NCI-H510A (cell line): ENCODE results near the gene EEA1.

Experiments
- DNase-seq: peaks from one replicate; lab custom pipeline; 2025; lab: John Stamatoyannopoulos, UW

The EEA1 gene

DNA sequence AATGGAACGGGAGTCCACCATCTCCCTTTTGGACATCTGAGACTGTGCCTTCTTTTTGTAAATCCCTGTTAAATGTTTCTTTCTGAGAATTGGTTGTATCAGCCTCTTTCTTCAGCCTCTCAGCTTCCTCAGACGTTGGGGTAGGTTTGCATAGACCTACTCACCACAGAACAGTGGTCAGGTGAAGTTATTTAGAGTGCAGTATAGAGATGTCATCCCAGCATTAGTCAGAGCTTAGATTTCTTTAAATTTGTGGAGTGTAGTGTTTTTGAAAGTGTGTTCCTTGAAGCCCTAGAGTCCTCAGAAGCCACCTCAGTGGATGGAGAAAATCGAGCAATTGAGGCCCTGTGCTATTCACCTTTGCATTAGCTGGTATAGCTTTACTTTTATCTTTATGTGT is 8.9 kb upstream of the EEA1 start:
- DNase-seq: no peak

DNA sequence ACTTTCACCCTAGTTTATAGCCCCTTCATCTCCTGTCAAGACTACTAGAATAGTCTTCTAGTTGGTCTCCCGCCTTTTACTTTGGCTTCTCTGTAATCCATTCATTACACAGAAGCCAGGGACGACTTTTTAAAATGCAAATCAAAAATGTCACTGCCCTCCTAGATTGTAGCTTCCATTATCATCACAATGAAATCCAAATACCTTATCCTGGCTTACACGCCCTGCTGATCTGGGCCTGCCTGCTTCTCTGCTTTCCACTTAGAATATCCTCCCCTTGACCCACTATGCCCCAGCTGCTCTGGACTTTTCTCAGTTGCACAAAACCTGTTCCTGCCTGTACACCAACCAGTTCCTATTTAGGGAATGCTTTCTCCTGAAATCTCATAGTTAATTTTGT is 4.5 kb upstream of the EEA1 start:
- no peak for DNase-seq

DNA sequence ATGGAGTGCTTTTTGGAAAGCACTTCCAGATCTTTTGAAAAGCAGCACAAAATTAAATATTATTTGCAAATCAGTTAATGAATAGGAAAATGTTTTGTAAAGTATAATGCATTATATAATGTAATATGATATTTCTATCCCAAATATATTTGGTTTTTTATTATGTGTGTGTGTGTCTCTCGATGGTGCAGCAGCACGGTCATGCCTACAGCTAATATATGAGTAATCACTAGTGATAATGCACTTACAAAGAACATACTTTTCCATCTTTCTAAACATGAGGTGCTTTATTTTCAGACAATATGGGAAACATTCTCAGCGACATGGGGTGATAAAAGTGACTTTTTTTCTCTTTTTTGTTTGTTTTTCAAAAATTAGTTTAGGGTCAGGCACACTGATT is 1.3 kb upstream of the EEA1 start:
- DNase-seq: no peak

DNA sequence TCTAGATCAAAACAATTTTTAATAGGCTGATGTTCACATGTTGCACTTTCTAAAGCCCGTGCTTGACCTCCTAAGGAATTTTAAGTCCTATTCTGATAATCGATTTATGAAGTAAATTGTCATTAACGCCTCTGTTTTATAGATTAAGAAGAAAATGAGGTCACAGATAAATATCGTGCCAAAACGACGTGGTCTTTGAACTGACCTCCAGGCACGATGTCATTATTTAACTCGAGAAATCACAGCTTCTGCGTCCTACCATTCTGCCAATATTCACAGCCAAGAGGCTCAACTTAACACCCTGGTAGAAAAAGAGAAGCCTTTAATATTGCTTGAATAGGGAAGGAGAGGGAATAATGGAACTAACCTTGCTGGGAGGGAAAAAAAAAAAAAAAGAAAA is 888 bp upstream of the EEA1 start:
- no peak for DNase-seq

DNA sequence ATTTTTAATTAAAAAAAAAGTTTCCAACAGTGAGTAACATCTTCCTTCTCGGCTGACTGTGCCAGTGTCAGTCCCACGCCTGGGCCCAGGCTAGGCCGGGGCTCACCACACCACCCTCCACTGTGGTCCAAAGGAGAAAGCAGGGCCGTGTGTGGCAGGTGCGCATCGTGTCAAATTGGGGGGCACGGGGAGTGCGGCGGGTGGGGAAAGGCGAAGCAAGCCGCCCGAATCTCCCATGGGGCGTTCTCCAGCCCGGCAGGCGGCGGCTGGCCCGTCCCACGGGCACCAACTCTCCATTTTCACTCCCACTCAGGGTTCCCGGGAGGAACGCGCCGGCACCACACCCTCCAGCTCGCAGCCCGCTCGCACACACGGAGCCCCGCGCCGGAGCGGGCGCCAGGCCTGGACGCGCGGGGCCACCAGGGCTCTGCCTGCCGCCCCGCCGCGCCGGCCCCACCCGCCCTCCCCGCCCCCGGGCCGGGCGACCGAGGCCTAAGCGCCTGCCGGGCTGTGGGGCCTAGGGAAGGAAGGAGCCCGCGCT is 604 bp downstream of the EEA1 start:
- peak; percentile 28 for DNase-seq

DNA sequence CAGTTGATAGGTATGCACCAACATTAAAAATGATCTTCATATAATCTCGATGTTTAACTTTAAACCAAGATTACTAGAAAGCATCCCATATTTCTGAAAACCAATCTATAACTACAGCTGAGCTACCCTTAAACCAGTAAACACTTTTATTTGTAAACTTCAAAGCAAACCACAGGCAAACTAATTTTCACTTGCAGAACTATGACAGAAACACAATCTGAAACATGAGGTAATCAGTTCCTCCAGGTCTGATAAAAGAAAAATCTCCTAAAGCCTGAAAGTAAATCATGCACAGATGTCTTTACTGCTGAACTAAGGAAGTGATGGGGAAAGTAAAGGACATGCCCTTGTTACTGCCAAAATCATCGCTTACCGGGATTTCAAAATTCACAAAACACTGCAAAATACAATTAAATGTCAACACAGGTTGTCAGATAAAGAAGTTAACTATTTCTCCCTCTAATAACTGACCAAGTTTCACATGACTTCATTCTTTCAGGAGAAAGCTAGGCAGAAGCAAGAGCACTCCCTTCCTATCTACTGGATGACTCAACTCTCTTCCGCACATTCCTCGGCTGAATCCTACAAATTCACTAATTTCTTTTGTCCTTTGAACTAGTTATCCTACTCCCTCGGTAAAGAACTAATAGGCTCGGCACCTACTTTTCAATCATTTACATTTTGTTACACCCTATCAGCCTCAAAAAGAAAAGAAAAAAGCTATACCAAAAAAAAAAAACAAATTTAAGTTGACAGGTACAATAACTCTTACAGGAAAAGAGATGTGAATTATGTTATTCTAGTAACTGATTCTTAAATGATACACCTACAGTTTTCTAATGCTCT is 1.4 kb downstream of the EEA1 start:
- DNase-seq: no peak

DNA sequence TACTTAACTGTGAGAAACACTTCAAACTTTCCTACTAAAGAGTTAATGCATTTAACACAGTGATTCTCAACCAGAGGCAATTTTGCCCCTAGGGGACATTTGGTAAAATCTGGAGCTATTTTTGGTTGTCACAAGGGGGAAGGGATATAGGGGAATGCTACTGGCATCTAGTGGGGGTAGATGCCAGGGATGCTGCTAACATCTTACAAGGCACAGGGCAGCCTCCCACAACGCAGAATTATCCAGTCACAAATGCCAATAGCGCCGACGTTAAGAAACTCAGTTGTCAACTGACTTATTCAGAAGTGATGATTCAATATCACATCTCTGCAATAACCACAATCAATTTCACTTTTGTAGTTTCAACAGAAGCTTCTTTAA is 2.0 kb downstream of the EEA1 start:
- DNase-seq: no peak

DNA sequence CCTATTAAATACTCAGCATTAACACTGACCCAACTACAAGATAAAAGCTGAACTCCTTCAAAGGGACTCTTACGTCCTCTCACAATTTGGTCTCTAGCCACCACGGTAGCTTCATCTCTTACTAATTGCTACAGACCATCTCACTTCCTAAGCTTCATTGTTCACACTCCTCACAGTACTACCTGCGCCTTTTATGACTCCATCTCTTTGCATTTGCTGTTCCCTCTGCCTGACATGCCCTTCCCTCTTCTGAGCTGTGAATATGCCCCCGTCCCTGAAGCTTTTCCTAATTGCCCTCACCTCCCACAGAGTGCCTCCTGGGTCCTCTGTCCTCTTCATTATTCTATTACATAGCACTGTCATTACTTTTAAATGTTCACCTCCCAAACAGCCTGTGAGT is 2.5 kb downstream of the EEA1 start:
- no peak for DNase-seq

DNA sequence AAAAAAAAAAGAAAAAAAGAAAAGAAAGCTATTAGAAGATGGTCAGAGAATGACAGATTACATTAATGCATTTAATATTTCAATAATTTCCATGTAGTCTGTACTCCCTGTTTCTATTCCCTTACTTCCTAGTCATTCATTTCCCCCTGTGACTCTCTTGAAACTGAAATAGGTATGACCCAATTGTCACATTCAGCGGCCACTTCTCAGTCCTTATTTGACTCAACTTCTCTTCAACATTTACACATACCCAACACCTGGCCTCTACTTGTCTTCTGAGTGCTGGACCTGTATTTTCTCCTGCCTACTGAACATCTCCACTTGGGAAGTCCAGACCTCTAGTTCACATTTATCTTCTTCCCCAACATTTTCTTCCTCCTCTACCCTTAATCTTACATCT is 7.2 kb downstream of the EEA1 start:
- no peak for DNase-seq

DNA sequence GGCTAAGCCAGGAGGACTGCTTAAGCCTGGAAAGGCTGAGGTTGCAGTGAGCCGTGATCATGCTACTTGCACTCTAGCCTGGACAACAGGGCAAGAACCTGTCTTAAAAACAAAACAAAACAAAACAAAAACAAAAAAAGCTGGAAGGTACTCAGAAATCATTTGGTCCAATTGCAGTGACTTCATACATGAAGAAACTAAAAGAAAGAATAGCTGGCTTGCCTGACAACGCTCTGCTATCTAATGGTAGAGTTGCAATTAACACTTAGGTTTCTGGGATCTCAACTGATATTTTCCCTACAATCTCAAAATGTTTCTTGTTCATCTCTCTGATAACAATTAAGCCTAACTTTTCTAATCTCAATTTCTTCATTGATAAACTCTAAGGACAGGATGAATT is 13.7 kb downstream of the EEA1 start:
- no peak for DNase-seq

DNA sequence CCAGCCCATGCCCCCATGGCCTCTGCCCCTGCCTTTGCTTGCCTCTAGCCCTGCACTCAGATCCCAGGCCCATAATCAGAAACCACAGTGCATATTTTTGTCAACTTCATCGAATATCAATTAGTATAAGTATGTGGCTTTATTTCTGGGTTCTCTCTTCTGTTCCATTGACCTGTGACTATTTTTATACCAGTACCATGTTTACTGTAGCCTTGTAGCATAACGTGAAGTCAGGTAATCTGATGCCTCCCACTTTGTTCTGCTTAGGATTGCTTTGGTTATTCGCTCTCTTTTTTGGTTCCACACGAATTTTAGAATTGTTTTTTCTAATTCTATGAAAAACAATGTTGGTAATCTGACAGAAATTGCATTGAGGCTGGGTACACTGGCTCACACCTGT is 14.9 kb downstream of the EEA1 start:
- DNase-seq: no peak

DNA sequence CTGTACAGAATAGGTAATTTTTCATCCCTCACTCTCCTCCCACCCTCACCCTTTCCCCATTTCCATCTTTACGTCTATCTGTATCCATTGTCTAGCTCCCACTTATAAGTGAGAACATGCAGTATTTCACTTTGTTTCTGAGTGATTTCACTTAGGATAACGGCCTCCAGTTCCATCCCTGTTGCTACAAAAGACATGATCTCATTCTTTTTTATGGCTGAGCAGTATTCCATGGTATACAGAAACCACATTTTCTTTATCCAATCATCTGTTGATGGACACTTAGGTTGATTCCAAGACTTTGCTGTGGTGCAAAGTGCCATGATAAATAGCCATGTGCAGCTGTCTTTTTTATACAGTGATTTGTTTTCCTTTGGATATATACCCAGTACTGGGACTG is 16.4 kb downstream of the EEA1 start:
- no peak for DNase-seq

DNA sequence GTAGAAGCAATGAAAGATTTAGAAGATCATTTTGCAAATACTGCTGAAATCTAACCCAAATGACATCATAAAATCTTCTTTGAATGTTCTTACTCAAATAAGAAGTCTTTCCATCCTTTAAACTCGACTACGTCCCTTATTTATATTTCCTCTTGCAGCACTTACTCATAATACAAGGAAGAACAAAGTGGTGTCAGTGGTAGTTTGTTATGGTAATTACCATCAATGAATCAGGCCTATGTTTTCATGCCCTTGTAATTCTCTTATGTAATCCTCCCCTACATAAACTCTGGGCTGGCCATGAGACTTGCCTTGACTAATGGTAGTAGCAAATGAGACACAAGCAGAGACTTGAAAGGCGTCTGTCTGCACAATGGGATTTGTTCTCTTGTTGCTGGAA is 17.0 kb downstream of the EEA1 start:
- DNase-seq: no peak

DNA sequence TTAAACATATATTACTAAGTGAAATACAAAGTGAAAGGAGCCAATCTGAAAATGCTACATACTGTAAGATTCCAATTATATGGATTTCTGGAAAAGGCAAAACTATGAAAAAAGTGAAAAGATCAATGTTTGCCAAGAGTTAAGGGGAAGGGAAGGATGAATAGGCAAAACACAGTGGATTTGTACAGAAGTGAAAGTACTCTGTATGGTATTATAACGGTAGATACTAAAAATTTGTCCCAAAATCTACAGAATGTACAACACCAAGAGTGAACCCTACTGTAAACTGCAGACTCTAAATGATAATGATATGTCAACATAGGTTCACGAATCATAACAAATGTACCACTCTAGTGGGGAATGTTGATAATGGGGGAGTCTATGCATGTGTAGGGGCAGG is 17.8 kb downstream of the EEA1 start:
- DNase-seq: no peak

DNA sequence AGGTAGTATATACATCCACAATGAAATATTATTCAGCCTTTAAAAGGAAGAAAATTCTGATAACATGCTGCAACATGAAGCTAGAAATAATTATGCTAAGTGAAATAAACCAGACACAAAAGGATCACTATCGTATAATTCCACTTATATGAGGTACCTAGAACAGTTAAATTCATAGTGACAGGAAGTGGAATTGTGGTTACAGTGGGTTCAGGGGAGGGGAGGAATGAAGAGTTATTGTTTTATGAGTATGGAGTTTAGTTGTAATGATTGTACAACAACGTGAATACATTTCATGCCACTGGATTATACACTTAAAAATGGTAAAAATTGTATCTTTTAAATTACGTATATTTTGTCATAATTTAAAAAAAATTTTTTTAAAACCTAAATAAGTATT is 21.0 kb downstream of the EEA1 start:
- no peak for DNase-seq

DNA sequence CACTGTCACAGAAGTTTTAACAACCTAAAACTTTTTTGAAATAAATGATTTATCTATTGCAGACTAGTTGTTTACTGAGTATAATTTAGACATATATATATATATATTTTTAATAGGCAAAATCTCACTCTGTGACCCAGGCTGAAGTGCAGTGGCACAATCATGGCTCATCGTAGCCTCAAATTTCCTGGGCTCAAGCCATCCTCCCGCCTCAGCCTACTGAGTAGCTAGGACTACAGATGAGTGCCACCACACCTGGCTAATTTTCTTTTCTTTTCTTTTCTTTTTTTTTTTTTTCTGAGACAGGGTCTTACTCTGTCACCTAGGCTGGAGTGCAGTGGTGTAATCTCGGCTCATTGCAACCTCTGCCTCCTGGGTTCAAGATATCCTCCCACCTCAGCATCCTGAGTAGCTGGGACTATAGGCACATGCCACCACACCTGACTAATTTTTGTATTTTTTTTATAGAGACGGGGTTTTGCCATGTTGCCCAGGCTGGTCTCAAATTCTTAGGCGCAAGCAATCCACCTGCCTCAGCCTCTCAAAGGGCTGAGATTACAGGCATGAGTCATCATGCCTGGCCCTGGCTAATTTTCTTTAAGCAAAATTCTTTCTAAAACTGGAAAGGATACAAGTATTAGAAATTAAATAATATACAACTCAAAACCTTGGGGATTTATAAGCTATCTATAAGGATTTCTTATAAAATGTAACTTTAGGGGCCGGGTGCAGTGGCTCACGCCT is 23.1 kb downstream of the EEA1 start:
- DNase-seq: no peak

DNA sequence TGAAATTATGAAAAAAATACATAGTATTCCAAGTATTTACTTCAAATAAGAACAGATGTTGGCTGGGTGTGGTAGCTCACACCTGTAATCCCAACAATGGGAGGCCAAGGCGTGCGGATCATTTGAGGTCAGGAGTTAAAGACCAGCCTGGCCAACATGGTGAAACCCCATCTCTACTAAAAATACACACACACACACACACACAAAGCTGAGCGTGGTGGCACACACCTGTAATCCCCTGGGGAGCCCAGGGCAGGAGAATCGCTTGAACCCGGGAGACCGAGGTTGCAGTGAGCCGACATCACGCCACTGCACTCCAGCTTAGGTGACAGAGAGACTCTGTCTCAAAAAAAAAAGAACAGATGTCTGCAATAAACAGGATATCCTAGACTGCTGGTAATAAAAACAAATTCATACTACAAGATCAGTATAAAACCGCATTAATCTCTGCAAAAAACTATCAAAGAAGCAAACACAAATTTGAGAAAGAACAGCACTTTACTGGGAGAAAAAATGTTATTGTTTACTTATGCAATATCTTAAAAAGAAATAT is 23.8 kb downstream of the EEA1 start:
- no peak for DNase-seq

DNA sequence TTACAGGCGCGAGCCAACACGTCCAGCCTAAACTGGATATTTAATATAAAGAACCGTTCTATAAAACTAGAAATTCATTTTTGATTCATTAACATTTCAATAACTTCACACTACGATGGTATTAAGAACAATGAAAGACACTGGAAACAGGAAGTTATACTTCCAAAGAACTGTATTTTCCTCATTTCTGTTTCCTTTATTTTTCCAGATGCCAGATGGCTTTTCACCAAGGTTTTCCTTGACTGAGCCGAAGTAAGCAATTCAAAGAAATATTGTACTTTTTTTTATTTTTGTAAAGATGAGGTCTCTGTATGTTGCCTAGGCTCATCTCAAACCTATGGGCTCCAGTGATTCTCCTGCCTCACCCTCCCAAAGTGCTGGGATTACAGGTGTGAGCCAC is 28.2 kb downstream of the EEA1 start:
- no peak for DNase-seq

DNA sequence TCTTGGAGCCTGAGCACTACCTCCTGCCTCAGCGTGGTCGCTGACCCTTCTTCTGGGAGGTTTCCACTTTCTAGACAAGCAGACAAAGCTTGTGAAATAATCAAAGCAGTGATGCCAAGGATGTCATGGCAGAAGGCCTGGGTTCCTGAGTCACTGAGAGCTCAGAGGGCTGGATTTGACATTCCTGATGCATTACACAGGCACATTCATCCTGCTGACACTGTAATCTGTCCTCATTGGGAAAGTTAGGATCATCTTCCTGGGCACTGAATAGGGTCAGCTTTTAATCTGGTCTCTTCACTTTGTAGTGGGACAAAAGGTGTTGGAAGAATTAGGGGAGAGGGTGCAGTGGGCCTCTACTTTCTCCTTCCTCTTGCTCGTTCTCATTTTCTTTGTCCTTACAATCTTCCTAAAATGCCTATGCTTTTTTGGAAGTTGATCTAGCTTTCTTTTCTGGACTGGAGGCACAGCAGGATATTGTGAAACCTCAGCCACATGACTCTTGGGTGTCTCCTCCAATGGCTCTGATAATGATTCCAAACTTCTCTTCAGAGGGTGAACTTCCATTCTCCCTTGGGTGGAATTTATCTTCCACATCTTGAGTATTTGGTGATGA is 29.6 kb downstream of the EEA1 start:
- no peak for DNase-seq

DNA sequence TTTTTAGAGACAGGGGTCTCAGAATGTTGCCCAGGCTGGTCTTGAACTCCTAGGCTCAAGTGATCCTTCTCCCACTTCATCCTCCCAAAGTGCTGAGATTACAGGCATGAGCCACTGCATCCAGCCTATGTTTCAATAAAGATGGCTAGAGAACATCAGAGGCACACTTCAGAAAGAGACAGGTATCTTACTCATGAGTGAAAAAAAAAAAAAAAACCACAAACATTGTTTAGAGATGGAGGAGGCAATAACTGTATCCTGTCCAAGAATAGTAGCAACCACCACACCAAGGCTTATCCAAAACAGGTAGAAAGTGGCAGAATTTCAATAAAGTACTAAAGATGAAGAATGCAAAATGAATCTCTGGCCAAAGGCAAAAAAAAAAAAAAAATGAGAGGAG is 30.3 kb downstream of the EEA1 start:
- no peak for DNase-seq

DNA sequence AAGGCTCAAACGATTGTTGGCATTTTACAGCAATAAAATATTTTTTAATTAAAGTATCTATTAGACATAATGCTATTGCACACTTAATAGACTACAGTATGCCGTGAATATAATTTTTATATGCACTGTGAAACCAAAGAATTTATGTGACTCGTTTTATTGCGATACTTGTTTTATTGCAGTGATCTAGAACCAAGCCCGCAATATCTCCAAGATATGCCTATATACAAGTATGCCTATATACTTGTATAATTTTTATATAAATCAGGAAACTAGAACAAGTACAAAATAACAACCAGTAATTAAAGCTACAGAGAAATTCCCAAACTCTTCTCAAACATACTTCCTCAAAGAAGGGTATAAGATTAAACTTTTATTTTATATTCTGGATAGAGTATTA is 31.3 kb downstream of the EEA1 start:
- no peak for DNase-seq

DNA sequence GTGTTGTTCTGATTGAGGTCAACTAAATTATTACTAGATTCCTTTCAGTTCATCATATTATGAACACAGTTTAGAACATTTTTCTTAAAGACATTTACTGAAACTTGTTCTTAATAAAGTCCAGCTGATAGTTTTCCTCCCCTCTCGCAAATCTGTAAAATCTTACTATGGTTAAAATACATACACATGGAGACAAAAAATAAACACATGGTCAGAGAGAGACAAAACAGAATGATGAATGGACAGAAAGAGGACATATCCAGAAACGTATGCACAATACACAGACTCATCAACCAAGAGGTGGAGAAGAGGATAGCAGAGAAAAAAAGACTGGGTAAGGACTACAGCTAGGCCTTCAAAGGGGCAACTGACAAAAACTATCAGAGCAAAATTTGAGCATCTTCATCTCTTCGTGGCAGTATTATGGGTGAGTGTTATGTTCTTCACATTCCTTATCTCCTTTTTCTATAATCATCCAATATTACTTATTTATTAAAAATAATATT is 38.4 kb downstream of the EEA1 start:
- no peak for DNase-seq

DNA sequence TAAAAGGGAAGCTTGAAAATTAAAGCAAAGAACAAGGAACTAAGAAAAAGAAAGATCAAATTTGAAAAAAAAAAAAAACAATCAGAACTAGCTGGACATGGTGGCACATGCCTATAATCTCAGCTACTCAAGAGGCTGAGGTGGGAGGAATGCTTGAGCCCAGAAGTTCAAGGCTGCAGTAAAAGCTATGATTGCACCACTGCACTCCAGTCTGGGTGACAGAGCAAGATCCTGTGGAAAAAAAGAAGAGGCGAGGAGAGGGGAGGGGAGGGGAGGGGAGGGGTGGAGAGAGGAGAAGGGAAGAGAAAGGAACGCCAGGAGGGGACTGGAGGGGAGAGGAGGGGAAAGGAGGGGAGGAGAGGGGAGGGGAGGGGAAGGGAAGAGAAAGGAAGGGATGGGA is 43.0 kb downstream of the EEA1 start:
- no peak for DNase-seq
